ENCODE results near the gene FSIP2. TPM values are rescaled to one million over a fixed set of nuclear protein-coding genes. Genes with fewer than 3 reads are reported as not detected.

FSIP2 gene
- total RNA-seq, 2 donors from 2014 or later: 1.2 to 2.4 TPM

GRCh38 chr2:185780890-185781289 lies 42.3 kb downstream of the FSIP2 start:
- no peaks in the 10 kb centered on the region for H3K4me1 ChIP-seq (ENCODE audit: control insufficient read depth in 1 of 2, low read depth in 2 of 2)

GRCh38 chr2:185782223-185782769 lies 43.7 kb downstream of the FSIP2 start:
- no peak overlapping the region for H3K27ac ChIP-seq
- H3K27me3 ChIP-seq (replicated peaks; ENCODE audit: insufficient read depth): no peaks in the 10 kb centered on the region
- DNase-seq (ENCODE audit: low spot score) (no peak), ATAC-seq (ENCODE audit: insufficient number of reproducible peaks, low FRiP score, low read depth) (no peak)
- H3K4me1 ChIP-seq (ENCODE audit: control insufficient read depth in 1 of 2, low read depth in 2 of 2): no peaks in the 10 kb centered on the region
- H3K4me3 ChIP-seq: no peak overlapping the region
- TF ChIP-seq CTCF (IDR thresholded peaks at IDR 0.05): no peak
- no peaks in the 10 kb centered on the region for H3K9me3 ChIP-seq
- H3K36me3 ChIP-seq: no peaks in the 10 kb centered on the region

More at GRCh38 chr2:185780890-185781289, 42.3 kb downstream of the FSIP2 start:
- H3K4me3 ChIP-seq: no peak overlapping the region
- ATAC-seq (ENCODE audit: insufficient number of reproducible peaks, low FRiP score, low read depth): no peak
- TF ChIP-seq CTCF (IDR thresholded peaks at IDR 0.05): no peak
- H3K36me3 ChIP-seq: no peaks in the 10 kb centered on the region
- H3K27ac ChIP-seq: no peak overlapping the region
- no peak for DNase-seq (ENCODE audit: low spot score)
- H3K9me3 ChIP-seq: no peaks in the 10 kb centered on the region
- H3K27me3 ChIP-seq (replicated peaks; ENCODE audit: insufficient read depth): no peaks in the 10 kb centered on the region

GRCh38 chr2:185785156-185785555 lies 46.6 kb downstream of the FSIP2 start:
- Histone ChIP-seq H3K4me3 (no peak overlapping the region), H3K9me3 (no peaks in the 10 kb centered on the region), H3K27me3 (replicated peaks; ENCODE audit: insufficient read depth) (no peaks in the 10 kb centered on the region), H3K36me3 (no peaks in the 10 kb centered on the region), H3K27ac (no peak overlapping the region), H3K4me1 (ENCODE audit: control insufficient read depth in 1 of 2, low read depth in 2 of 2) (no peaks in the 10 kb centered on the region)
- DNase-seq (ENCODE audit: low spot score) (no peak), ATAC-seq (ENCODE audit: insufficient number of reproducible peaks, low FRiP score, low read depth) (no peak)
- no peak for TF ChIP-seq CTCF (IDR thresholded peaks at IDR 0.05)

- H3K36me3 ChIP-seq: no peaks in the 10 kb centered on the region
- ATAC-seq (ENCODE audit: insufficient number of reproducible peaks, low FRiP score, low read depth) (no peak), DNase-seq (ENCODE audit: low spot score) (no peak)
- no peaks in the 10 kb centered on the region for H3K9me3 ChIP-seq
- no peaks in the 10 kb centered on the region for H3K4me1 ChIP-seq (ENCODE audit: control insufficient read depth in 1 of 2, low read depth in 2 of 2)
- no peak overlapping the region for H3K4me3 ChIP-seq
- no peak for TF ChIP-seq CTCF (IDR thresholded peaks at IDR 0.05)
- no peak overlapping the region for H3K27ac ChIP-seq
- no peaks in the 10 kb centered on the region for H3K27me3 ChIP-seq (replicated peaks; ENCODE audit: insufficient read depth)
These were observed 47.4 kb downstream of the FSIP2 start for GRCh38 chr2:185785851-185786473.

- Histone ChIP-seq H3K4me1 (ENCODE audit: control insufficient read depth in 1 of 2, low read depth in 2 of 2) (no peaks in the 10 kb centered on the region), H3K27me3 (replicated peaks; ENCODE audit: insufficient read depth) (no peaks in the 10 kb centered on the region), H3K9me3 (no peaks in the 10 kb centered on the region), H3K27ac (no peak overlapping the region), H3K4me3 (no peak overlapping the region), H3K36me3 (no peaks in the 10 kb centered on the region)
- no peak for TF ChIP-seq CTCF (IDR thresholded peaks at IDR 0.05)
- no peak for ATAC-seq (ENCODE audit: insufficient number of reproducible peaks, low FRiP score, low read depth)
- no peak for DNase-seq (ENCODE audit: low spot score)
These were observed 48.9 kb downstream of the FSIP2 start for GRCh38 chr2:185787227-185788145.
